BE2C (cell line): ENCODE measurements around the gene MKNK2.

Experiments
- DNase-seq: peaks from one replicate; pipeline ENCODE4 v3.0.0-alpha.2; 2020
- H3K27me3 ChIP-seq: fragments of 250-450 bp; sonication (Bioruptor Pico); 2 replicates; pipeline ENCODE4 v1.5.1; 2020; ENCODE audit warnings: mild to moderate bottlenecking
- H3K36me3 ChIP-seq: fragments of 250-450 bp; sonication (Bioruptor Pico); 2 replicates; pipeline ENCODE4 v1.5.1; 2020; ENCODE audit warnings: mild to moderate bottlenecking
- H3K4me1 ChIP-seq: fragments of 250-450 bp; sonication (Bioruptor Pico); 2 replicates; pipeline ENCODE4 v1.5.1; 2020
- H3K4me3 ChIP-seq: 2 replicates; pipeline ENCODE4 v1.5.1; 2011; ENCODE audit warnings: low read depth, low read length
- H3K9me3 ChIP-seq: fragments of 250-450 bp; sonication (Bioruptor Pico); 2 replicates; pipeline ENCODE4 v1.5.1; 2020
- CTCF ChIP-seq: IDR thresholded peaks from 2 replicates; pipeline ENCODE4 v1.5.1; 2012; ENCODE audit warnings: mild to moderate bottlenecking, low read depth, low read length

MKNK2 gene

GRCh38 chr19:2010135-2010668 lies 40.8 kb downstream of the MKNK2 start:
- H3K4me3 ChIP-seq: no peak overlapping the region
- peaks cover 2% of the 10 kb centered on the region; the same call in 1 of the 2 replicates for H3K36me3 ChIP-seq
- H3K9me3 ChIP-seq: no peaks in the 10 kb centered on the region
- H3K27me3 ChIP-seq: no peaks in the 10 kb centered on the region
- TF ChIP-seq CTCF: no peak
- H3K4me1 ChIP-seq: no peaks in the 10 kb centered on the region
- no peak for DNase-seq

- H3K27me3 ChIP-seq: no peaks in the 10 kb centered on the region
- no peaks in the 10 kb centered on the region for H3K4me1 ChIP-seq
- H3K4me3 ChIP-seq: no peak overlapping the region
- no peak for TF ChIP-seq CTCF
- no peaks in the 10 kb centered on the region for H3K9me3 ChIP-seq
- DNase-seq: no peak
- H3K36me3 ChIP-seq: peaks cover 23% of the 10 kb centered on the region
Measured at GRCh38 chr19:2003874-2004273, 47.2 kb downstream of the MKNK2 start.

GRCh38 chr19:1999856-2000515 lies 51.1 kb downstream of the MKNK2 start:
- H3K4me1 ChIP-seq: no peaks in the 10 kb centered on the region
- DNase-seq: no peak
- H3K36me3 ChIP-seq: peaks cover 26% of the 10 kb centered on the region
- no peak for TF ChIP-seq CTCF
- H3K27me3 ChIP-seq: no peaks in the 10 kb centered on the region
- H3K4me3 ChIP-seq: no peak overlapping the region
- no peaks in the 10 kb centered on the region for H3K9me3 ChIP-seq

- DNase-seq: no peak
- Histone ChIP-seq H3K4me1 (no peaks in the 10 kb centered on the region), H3K27me3 (no peaks in the 10 kb centered on the region), H3K9me3 (no peaks in the 10 kb centered on the region), H3K36me3 (peaks cover 26% of the 10 kb centered on the region), H3K4me3 (no peak overlapping the region)
- no peak for TF ChIP-seq CTCF
Measured at GRCh38 chr19:1998712-1999708, 52.0 kb downstream of the MKNK2 start.

DNA sequence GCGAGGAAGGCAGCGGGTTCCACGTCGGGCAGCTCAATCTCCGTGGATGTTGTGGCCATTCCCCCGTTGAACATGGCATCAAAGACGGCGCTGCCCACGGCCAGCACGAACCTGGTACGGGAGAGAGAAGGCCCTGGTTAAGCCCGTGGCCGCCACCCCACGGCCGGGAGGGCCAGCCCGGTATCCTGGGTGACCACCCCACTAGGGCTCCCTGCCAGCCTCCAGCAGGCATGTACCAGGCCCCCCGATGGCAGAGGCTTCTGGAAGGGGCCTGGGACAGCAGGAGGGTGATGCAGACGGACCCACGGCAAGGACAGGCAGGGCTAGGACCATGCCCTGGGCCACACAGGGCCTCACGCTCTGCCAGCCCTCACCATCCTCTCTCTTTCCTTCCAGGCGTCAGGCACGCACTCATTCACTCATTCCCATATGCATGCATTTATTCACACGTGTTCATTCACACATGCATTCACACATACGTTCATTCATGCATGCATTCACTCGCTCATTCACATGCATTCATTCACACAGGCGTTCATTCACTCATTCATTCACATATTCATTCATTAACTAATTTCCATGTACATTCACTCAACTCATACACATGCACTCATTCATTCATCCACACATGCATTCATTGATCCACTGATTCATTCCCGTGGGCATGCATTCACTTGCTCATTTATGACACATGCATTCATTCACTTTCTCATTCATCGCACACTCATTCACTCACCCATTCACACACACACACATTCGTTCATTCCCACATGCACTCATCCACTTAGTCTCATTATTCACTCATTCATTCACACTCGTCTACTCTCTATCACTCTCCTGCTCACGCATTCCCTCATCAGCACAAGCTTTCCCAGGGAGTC lies 53.5 kb downstream of the MKNK2 start:
- TF ChIP-seq CTCF: no peak
- no peaks in the 10 kb centered on the region for H3K27me3 ChIP-seq
- no peak overlapping the region for H3K4me3 ChIP-seq
- no peaks in the 10 kb centered on the region for H3K4me1 ChIP-seq
- no peaks in the 10 kb centered on the region for H3K9me3 ChIP-seq
- peaks cover 26% of the 10 kb centered on the region for H3K36me3 ChIP-seq
- no peak for DNase-seq
